ENCODE data around the gene VSTM5.
"Not testable (repeated sequence)": the region's sequence is repeated elsewhere in the genome, so short reads cannot be mapped to it uniquely, and the experiment has no call there.

GRCh38 chr11:93879114-93879513 lies 28.7 kb upstream of the VSTM5 start:
- not testable (repeated sequence) for TF ChIP-seq CTCF, POLR2A (IDR thresholded peaks at IDR 0.05)

Measured in adrenal gland (tissue), 5 donors.